ENCODE data around the gene PHOSPHO2.

Gene PHOSPHO2

GRCh38 chr2:169717691-169718063 is 23.4 kb downstream of the PHOSPHO2 start:
- no peak for DNase-seq

DNA sequence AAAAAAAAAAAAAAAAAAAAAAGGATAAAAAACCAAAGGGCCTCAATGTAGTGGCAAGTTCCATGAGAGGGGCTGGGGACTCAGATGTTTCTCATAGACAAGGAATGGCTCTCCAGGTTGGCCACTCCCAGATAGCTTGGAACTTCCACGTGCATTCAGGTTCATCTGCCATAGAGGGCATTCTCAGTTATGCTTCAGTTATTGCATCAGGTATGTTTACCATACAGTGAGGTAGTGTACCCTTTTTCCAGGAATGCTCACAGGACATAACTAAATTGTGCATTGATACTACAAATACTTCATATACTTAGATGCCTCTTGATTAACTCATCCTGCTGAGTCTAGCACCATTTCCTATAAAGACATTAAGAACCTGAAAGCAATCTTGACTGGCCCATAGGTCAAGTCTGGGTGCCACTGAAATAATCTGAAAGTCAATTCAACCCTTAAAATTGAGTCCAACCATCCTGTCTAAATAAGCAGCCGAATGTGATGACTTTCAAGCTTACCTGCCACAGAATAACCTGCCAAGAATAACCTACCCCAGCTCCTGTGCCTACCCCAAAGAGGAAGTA is 24.7 kb downstream of the PHOSPHO2 start:
- DNase-seq, result no peak

GRCh38 chr2:169721016-169721415 is 26.7 kb downstream of the PHOSPHO2 start:
- no peak for DNase-seq

- no peak for DNase-seq
Observed at GRCh38 chr2:169727065-169727464, 32.8 kb downstream of the PHOSPHO2 start.

DNA sequence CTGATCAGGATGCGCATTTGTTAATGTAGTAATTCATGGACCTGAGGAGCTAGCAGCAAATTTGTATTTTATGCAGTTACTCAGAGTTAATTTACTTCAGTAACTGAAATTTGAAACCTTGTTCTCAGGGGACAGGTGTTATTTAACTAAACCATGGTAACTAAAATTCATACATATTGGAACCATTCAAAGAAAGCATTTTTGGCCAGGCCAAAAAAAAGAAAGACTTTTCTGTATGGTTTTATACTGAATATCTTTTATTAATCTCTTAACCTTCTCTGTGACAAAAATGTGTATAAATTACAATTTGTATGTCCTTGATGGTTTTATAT is 35.0 kb downstream of the PHOSPHO2 start:
- DNase-seq, result no peak

- no peak for DNase-seq
Observed at GRCh38 chr2:169732075-169732474, 37.8 kb downstream of the PHOSPHO2 start.

DNA sequence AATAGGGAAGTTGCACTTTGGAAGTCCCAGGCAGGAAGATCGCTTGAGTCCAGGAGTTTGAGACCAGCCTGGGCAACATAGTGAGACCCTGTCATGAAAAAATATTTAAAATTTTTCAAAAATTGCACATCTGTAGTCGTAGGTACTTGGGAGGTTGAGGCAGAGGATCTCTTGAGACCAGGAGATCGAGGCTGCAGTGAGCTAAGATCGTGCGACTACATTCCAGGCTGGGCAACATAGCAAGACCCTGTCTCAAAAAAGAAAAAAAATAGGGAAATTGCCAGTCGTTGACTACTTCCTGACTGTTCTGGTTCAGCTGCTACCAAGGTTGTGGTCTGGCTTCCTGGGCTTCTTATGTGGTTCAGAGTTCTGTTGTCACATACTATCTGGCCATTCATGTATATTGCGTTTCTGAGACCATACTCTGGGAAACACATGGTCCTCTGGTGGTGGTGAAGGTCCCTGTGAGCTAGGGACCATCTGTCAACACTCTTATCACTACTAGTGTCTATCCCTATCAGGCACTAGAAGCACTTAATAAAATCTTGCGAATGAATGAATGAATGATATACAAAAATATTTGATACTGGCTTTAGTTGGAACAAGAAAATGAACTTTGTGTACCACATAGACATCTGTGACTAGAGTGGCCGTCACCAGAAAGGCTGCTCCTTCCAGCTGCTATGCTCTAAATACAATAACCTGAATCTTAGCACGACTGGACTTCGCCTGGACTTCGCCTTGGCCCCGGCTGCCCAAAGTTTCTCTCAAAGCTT is 38.5 kb downstream of the PHOSPHO2 start:
- no peak for DNase-seq

GRCh38 chr2:169734169-169734847 is 40.0 kb downstream of the PHOSPHO2 start:
- DNase-seq, result no peak

- DNase-seq, result no peak
Observed at GRCh38 chr2:169735623-169736022, 41.4 kb downstream of the PHOSPHO2 start.

DNA sequence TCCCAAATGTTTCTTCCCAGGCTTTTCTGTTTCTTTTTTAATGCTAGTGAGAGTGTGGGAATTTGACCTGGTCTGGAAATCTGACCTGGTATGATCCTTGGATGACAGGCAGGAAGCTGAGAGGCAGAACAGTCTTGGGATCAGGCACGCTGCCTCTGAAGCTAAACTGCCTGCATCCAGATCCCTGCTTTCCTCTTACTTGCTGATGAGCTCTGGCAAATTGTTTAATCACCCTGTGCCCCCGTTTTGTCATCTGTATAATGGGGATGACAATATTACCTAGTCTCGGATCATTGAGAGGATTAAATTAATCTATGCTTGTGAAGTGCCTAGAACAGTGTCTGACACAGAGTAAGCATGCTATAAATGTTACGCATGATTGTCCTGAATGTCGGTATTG is 42.6 kb downstream of the PHOSPHO2 start:
- DNase-seq, result no peak

DNA sequence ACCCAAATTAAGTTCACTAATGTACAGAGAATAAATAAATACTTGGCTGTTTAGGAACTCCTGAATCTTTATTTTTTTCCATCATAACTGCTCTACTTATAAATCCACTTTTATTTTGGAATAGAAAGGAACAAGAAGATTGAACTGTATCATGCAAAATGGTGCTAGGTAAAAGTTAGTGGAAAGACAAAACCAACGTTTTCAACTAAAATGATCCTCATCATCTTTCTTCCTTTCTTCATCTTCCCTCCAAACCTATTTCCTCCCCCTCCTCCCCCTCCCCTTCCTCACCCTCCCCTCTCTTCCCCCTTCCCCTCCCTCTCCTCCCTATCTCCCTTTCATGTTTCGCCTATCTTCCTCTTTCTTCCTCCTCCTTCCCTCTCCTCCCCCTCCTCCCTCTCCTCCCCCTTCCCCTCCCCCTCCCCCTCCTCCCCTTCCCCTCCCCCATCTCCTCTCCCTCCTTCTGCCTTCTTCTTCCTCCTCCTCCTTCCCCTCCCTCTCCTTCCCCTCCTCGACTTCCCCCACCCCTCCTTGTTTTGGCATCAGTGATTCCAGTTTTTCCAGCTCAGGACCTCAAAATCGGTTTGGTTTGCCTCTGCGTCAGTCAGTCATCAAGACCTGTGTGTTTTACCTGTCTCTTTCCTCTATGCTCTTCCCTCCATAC is 44.4 kb downstream of the PHOSPHO2 start:
- DNase-seq, result no peak

DNA sequence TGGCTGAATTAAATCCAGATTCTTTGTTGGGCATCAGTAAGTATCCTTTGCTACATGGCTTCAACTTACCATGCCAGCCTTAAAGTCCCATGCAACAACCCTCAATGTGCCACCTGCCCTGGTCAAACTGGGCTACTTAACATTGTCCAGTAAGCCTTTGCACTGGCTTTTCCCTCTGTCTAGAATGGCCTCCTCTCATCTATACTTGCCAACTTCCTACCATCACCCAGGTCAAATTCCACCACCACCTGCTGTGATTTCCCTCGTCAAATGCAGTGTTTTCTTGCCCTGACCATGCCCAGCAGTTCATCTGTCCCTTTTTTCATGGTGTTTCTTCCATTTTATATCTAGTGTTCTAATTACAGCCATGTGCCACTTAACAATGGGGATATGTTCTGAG is 45.1 kb downstream of the PHOSPHO2 start:
- no peak for DNase-seq

DNA sequence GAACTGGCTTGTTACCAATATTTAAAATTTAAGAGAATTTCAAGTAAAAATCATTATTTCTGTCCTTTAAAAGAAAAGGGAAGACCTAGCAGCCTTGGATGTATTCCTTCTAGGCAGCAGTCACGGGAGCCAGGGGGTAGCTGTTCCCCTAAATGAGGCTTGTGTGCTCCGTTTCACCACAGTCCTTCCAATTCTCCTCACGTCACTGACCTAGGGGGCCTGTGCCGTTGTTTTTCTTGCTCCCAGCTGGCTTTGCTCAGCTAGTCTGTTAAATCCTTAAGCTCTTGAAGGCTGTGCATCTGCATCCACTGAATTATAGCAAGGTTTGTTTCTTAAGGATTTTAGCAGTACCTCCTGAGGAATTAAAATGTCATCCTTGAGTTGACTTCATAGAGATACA is 49.3 kb downstream of the PHOSPHO2 start:
- no peak for DNase-seq

- no peak for DNase-seq
Observed at GRCh38 chr2:169746240-169746639, 52.0 kb downstream of the PHOSPHO2 start.

GRCh38 chr2:169748319-169748718 is 54.0 kb downstream of the PHOSPHO2 start:
- DNase-seq, result no peak
